HG03060 (cell line): ENCODE measurements around the gene RAB15.

ENCODE experiments used
- ATAC-seq: cut with Tn5 transposase; IDR thresholded peaks from one replicate; pipeline ENCODE4 v1.9.1; 2021; ENCODE audit warnings: low read depth, moderate number of reproducible peaks; ENCODE audit not compliant: unreplicated experiment

The RAB15 gene

DNA sequence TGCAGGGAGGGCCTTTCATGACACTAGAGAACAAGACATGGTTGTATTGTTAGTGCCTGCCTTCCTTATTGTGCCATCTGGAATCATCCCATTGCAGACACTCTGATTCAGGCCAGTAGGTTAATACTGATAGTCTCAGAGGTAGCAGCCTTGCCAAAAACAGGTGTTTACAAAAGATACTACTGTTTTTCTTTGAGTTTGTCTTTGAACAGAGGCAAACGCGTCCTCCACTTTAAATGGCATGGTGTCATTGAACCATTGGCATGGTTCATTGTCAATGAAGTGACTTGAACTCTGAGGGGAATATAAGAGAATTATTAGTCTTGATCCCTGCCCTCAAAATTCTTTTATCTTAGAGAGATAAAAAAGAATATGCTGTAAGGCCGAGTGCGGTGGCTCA lies 18.8 kb upstream of the RAB15 start:
- no peak for ATAC-seq

DNA sequence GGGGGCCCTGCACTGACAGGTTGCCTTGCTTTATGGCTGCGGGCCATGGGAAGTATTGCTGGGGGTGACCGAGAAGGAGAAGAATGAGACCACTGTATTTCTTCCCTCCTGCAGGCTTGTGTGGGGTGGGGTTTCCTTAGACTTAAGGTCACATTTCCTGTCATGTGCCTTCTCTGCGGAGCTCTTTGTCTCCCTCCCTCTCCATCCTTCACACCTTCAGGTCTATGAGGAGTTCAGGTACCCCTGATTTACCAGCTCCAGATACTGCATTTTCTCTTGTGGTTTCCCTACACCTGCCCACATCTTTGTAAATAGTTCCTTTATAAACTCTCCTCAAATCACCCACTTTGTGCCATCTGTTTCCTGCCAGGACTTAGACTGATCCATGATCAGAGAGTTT lies 18.2 kb upstream of the RAB15 start:
- ATAC-seq, result no peak

DNA sequence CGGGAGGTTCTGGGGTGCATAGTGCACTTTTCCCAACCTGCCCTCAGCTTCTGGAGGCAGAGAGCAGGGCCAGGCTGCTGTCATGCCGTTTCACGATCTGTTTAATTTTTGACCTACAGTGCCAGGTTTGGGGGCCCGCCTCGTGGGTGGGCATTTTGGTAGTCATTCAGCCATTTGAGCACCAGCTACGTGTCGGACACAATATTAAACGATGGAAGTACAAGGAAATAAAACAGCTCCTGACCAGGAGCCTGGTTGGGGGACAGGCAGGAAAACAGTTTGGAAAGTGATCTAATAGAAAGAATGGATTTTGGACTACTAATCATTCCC lies 15.3 kb upstream of the RAB15 start:
- ATAC-seq, result no peak

DNA sequence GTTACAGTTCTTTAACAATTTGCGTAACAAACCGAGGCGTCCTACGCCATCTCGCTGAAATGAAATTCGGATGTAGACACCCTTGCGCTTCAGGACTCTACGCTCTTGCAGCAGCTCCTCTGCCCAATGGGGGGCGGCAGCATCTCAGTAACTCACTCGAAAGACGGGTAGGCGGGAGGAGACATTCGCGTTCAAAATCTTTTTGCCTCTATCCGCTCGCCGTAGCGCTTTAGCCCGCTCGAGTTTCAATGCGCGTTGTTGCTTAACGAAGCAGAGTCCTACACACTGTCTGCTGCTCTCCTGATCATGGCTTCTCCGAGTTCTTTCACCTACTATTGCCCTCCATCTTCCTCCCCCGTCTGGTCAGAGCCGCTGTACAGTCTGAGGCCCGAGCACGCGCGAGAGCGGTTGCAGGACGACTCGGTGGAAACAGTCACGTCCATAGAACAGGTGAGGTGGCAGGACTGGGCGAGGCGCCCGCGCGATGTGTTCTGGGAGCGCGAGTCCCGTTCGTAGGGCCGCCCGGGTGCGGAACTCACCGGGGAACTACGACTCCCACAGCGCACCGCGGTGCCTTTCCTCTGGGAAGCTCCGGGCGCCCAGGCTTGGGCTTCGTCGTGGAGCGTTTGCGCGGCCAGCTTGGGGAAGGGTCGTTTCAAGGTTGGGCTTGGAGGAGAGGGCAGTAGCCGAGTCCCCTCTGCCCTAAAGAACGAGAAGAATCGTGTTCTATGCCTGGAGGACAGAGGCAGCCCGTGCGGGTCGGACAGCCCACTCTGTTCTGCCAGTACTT lies 14.7 kb upstream of the RAB15 start, which contains the start of gene FNTB:
TSS of gene FNTB (plus strand) at position 248 of the 790 bp plus-strand sequence. CDS start at position 307, 59 bp downstream.
- ATAC-seq, result peak; percentile 60

DNA sequence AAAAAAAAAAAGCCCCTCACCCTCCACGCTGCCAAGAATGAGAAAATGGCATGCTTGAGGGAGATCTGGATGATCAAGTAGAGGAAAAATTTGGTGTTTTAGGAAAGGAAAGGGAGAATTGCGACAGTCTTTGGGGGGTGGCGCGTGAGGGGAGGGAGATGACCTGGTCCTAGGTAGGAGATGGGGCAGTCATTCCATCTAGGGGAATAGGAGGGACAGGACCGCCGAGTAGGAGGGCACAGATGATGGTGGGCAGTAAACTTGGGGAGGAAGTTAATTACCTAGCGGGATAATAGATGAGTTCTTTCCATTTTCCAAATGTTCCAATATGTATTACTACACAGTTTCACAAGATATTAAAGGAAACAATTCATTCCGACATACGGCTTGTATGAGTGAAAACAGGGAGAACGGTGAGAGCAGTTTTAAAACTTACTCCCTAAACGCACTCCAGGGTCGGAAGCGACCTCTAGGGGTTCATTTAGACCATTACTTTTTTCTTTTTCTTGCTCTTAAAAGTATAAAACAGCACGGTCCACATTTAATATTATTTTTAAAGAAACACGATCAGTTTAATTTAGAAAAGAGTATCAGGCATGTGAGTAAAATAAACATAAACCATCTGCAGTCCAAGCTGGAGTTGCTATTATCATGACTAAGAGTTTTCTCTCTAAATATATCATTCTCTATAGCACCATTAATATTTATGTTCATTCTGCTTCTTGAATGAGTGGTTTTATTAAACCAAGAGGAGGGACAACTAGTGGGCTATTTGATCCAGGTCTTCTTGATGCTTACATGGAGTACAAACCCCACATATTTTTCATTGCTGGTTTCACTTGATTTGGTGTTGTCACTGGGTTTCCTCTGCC lies 11.5 kb upstream of the RAB15 start:
- no peak for ATAC-seq

DNA sequence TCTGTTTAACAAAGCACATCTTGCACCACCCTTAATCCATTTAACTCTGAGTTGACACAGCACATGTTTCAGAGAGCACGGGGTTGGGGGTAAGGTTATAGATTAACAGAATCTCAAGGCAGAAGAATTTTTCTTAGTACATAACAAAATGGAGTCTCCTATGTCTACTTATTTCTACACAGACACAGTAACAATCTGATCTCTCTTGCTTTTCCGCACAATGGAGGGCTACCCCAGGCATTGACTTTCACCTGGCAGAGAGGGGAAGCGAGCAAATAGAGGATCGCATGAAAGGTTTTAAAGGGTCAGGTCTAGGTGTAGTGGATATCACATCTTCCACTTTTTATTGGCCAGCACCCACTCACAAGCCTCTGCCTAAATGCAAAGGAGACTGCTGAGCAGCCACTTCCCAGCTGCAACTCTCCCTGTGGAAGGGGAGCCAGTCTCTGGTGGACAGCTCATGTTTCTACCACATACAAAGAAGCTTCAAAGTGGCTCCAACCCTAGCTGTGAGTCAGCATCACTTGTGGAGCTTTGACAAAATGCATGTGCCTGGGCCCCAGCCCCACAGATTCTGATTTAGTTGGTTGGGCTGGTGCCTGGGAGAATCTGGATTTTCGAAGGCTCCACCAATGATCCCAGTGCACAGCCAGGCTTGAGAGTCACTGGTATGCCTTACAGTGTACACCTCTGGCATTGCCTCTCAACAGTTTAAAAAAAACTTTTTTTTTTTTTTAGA lies 7.4 kb upstream of the RAB15 start:
- no peak for ATAC-seq

DNA sequence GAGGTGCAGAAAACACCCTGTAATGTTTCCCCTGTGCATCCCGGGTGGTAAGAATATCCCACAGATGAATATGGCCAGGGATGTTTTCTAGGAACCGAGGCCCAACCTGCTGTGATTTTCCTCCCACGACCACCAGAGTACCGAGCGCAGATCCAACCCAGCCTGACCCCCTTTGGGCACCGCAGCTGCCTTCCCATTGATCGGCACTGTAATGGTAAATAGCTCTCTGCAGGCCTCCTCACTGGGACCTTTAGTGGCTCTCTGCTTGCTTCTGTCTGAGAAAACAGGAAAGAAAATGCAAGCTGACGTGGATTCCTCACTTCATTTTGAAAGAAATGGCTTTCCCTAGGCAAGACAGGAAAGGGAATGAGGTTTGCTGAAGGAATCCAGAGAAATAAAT lies 2.4 kb upstream of the RAB15 start:
- no peak for ATAC-seq

DNA sequence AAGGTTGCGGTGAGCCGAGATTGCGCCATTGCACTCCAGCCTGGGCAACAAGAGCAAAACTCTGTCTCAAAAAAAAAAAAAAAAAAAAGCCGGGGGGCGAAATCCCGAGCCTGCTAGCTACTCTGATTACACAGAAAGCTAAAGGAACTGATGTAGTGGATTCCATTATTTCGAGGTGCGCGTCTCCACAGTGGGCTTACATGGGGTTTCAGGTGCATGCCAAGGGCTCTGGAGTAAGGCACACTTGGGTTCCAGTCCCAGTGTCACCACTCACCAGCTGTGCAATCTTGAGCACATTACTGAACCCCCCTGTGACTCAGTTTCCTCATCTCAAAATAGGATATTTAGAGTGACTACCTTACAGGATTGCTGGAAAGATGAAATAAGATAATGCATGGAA lies 1.7 kb upstream of the RAB15 start:
- ATAC-seq, result no peak

DNA sequence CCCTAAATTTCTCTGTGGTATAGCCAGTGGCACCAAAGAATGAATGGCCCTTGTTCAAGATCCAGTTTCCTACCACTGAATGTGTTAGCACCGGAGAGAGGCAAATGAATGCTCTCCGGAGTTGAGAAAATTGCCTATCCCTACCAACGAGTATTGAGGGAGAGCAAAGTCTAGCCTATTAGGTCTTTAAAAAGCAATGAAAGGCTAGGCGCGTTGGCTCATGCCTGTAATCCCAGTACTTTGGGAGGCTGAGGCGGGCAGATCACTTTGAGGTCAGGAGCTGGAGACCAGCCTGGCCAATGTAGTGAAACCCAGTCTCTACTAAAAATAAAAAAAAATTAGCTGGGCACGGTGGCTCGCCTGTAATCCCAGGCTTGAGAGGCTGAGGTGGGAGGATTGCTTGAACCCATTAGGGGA lies 898 bp upstream of the RAB15 start:
- ATAC-seq, result no peak

DNA sequence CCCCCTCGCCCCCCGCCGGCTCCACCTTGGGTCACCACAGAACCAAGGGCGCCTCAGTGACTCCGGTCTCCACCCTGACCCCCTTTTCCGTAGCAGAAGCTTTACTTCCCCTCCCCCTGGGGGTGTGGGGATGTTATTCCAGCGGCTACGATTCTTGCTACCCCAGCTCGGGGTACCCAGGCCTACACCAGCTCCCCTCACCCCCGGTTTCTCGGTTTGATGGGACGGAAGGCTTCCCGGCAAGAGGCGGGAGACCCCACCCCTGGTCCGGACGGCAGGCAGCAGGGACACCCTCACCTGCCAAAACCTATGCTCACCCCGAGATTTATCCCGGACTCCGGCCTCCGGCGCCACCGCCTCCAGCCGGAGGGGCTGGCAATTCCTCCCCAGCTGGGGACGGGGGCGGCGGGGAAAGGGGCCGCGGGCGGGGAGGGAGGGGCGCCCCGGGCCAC lies 619 bp downstream of the RAB15 start:
- ATAC-seq, result no peak

DNA sequence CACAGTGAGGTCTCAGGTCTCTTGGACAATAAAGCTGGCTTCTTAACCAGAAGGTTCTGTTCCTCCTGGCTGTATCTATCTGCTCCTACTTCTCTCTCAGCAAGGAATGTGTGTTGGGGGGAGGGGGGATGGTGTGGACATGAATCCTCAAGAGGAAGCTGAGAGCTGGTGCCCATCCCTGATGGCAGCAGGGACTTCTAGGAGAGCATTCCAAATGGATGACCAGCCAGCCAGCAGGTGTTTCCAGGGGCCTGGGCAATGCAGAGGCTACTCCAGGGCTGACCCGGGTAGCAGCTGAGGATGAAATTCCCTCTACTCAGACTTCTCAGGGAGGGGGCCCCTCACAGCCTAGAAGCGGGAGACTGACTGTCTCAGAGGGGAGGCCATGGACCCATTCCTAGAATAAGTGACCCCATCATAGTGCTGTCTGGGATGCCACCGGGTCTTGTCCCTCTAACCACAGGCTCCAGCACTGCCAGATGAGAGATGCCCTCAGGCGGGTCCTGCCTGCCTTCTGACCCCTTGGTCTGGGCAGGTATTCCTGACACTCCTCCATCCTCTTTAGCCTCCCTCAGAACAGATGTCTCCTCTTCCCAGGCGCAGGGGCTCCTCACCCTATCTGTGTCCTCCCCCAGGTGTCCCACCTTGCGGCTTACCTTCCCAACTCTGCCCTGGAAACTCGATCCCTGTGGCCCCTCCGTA lies 1.2 kb downstream of the RAB15 start:
- no peak for ATAC-seq

DNA sequence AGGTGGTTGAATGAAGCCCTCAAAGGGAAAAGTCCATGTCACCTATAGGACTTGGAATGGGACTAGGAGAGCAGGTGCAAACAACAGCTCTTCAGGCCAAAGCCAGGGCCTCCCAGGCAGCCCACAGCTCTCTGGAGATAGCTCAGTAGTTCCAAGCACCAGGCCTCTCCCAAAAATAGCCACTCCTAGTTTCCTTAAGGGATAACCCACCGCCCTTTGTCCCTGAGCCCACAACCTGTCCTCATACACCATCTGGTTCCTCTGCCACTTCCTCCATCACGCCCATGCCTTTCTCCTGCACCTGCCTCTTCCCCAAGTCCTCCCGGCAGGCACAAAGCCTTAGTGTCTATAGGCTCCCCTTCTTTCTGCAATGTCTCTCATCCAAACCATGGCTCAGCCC lies 2.1 kb downstream of the RAB15 start:
- ATAC-seq, result no peak

DNA sequence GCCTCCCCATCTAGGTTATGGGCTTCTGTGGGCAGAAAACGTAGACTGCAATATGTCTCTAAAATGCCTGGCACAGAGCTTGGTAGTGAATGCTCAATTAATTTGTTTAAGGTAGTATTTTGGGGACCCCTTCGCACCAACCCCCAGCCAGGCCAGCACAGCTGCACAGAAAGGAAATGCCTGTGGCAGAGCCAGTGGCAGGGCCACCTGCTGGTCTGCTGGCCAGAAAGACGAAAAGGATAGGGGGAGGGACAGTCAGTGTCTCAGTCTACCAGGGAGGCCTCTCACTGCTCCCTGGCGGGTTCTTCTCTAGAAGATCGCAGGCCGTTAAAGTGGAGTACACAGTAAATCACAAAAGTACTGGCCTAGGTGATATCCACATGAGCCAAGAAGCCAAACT lies 3.5 kb downstream of the RAB15 start:
- no peak for ATAC-seq

DNA sequence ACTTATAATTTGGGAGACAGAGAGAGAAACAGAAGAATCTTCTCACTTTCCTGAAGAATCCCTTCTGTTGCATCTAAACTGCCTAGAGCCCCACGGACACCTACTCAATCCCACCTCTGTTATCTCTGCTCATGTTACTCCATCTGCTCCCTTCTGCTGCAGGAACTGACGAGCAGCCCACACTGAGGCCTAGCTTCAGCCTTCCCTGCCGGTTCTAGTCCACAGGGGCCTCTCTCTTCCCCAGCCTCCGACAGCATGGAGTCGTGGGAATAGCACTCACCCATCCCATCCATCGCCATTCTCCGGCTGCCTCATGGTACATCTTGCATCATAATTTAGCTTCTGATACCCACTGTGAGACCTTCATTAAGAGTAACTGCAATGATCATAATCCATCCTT lies 4.0 kb downstream of the RAB15 start:
- no peak for ATAC-seq

DNA sequence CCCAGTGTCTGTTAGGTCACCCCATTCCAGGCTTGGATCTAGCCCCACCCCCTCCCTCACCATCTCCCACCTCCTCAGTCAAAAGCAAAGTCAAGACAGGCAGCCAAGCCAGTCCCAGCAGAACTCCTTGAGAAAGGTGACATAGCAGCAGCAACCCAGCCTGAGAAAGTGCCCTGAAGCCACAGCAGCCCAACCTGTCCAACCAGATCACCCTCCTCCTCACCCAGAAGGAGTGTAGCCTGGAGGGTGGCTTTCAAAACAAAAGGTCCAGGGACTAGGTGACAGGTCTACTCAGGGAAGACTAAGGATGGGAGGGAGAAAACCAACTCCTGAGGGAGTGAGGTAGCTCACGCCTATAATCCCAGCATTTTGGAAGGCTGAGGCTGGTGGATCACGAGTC lies 5.2 kb downstream of the RAB15 start:
- no peak for ATAC-seq

DNA sequence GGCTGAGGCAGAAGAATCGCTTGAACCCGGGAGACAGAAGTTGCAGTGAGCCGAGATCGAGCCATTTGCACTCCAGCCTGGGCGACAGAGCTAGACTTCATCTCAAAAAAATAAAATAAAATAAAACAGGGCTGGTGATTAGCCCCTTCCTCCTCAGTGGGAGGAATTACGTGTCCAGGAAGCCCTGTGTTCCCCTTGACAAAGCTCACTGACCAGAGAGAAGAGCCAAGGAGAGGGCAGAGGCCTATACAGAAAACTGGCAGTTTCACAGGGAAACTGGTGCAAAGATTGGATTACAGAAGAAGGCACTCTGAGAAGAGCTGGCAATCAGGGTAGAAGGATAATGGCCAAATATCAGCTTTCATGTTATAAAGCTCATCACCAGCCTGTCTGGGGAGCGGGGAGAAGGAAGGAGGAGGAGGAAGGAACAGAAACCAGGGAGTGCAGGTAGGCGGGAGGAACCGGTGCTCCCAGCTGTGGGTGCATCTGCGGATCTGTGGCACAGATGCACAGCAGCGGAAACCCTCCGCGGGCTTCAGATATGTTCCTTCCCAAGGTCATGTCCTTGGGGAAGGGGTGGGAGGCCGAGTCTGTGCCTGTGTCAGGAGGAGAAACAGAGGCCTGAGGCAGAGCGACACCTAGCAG lies 6.7 kb downstream of the RAB15 start:
- no peak for ATAC-seq

DNA sequence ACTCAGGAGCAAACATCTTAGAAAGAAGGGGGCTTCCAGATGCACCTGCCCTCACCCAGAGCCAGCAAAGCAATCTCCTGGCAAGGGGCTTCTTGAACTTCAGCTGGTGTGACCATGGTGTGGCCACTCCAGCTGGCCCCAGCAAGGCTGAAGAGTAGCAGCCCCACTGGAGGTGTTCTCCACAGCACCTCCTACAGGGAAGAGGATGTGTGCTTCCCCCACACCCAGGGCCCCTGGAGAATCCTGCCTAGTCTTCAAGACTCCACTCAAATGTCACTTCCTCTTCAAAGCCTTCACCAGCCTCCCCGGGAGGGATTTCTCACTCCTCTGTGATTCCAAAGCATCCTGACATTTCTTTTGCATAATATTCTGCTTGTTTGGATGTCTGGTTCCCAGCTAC lies 8.5 kb downstream of the RAB15 start:
- no peak for ATAC-seq

DNA sequence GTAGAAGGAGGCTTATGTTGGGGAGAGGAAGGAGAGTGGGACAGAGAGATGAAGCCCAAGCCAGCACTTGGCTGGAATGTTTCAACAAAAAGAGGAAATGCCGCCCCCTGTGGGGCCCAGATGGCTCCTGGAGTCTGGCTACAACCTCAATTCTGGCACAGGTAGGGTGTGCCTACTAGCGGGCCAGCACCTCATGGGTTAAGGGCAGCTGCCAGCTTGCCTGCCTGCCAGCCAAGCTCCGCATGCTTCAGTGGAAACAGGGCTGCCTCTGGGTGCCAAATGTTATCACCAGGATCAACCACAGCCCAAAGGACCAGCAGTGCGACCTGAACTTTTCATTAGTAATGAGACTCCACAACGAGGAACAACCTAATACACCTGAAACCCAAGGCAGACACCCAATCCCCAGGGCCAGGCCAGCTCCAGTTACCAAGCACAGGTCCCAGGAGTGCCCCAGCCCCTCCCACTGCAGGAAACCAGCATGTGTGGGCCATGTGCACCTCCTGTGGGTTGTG lies 11.3 kb downstream of the RAB15 start:
- no peak for ATAC-seq

DNA sequence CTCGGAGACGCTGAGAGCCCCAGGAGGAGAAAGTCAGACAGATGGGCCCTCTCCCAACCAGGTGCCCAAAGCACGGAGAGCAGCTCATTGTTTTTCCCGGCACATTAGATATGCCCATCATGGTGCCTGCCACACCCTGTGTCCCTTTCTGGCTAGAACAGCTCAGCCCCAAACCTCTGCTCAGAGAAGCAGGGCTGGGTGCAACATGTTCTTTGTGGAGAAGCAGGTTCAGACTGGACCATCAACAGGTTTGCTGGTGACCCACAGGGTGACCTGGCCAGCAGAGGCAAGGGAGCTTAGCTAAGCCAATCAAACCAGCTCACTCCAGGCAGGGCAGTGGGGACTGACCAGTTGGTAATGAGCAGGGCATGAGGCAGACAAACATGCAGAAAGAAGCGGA lies 13.4 kb downstream of the RAB15 start:
- ATAC-seq, result no peak

DNA sequence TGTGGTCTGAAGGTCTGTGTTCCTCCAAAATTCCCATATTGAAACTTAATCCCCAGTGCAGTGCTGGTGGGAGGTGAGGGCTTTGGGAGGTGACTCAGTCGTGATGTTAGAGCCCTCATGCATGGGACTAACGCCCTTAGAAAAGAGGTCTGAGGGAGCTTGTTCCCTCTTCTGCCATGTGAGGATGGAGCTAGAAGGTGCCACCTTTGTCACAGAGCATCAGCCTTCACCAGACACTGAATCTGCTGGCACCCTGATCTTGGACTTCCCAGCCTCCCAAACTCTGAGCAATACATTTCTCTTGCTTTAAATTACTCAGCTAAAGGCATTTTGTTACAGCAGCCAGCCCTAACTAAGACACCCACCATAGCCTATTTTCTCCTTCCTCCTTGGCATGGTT lies 13.9 kb downstream of the RAB15 start:
- ATAC-seq, result no peak
